Right forelimb (tissue), 1 donor: ENCODE measurements around the gene MCOLN1.
A peak's percentile ranks its signal among the peaks of the same experiment; 100 is the strongest.
"Not testable (repeated sequence)": the region's sequence is repeated elsewhere in the genome, so short reads cannot be mapped to it uniquely, and the experiment has no call there.

Experiments used
- DNase-seq: peaks from one replicate; pipeline ENCODE4 v3.0.0-alpha.2; 2018

Gene MCOLN1

GRCh38 chr19:7545300-7545699 lies 22.9 kb downstream of the MCOLN1 start:
- no peak for DNase-seq

GRCh38 chr19:7545904-7546303 lies 23.5 kb downstream of the MCOLN1 start:
- no peak for DNase-seq

- DNase-seq = no peak
Observed at GRCh38 chr19:7547159-7547558, 24.7 kb downstream of the MCOLN1 start.

GRCh38 chr19:7549429-7550148 lies 27.2 kb downstream of the MCOLN1 start:
- no peak for DNase-seq

- no peak for DNase-seq
Observed at GRCh38 chr19:7550169-7550770, 27.8 kb downstream of the MCOLN1 start.

- DNase-seq = peak; percentile 72
Observed at GRCh38 chr19:7550987-7551761, 28.8 kb downstream of the MCOLN1 start.

- no peak for DNase-seq
Observed at GRCh38 chr19:7552781-7553180, 30.4 kb downstream of the MCOLN1 start.

GRCh38 chr19:7554565-7554964 lies 32.1 kb downstream of the MCOLN1 start:
- no peak for DNase-seq

- no peak for DNase-seq
Observed at GRCh38 chr19:7554990-7555864, 32.8 kb downstream of the MCOLN1 start.

GRCh38 chr19:7556696-7557315 lies 34.4 kb downstream of the MCOLN1 start:
- no peak for DNase-seq

GRCh38 chr19:7558667-7559066 lies 36.2 kb downstream of the MCOLN1 start:
- DNase-seq = no peak

GRCh38 chr19:7559102-7559501 lies 36.7 kb downstream of the MCOLN1 start:
- DNase-seq = no peak

GRCh38 chr19:7560255-7560654 lies 37.8 kb downstream of the MCOLN1 start:
- no peak for DNase-seq

- no peak for DNase-seq
Observed at GRCh38 chr19:7561325-7561724, 38.9 kb downstream of the MCOLN1 start.

- DNase-seq = no peak
Observed at GRCh38 chr19:7562646-7563393, 40.4 kb downstream of the MCOLN1 start.

GRCh38 chr19:7564866-7565265 lies 42.4 kb downstream of the MCOLN1 start:
- no peak for DNase-seq

- DNase-seq = no peak
Observed at GRCh38 chr19:7565332-7565731, 42.9 kb downstream of the MCOLN1 start.

GRCh38 chr19:7570761-7571160 lies 48.3 kb downstream of the MCOLN1 start:
- DNase-seq = no peak

GRCh38 chr19:7575434-7576040 lies 53.1 kb downstream of the MCOLN1 start:
- no peak for DNase-seq

GRCh38 chr19:7577422-7577821 lies 55.0 kb downstream of the MCOLN1 start:
- not testable (repeated sequence) for DNase-seq

GRCh38 chr19:7578127-7578526 lies 55.7 kb downstream of the MCOLN1 start:
- no peak for DNase-seq
